ENCODE results near the gene JAKMIP1. TPM values are rescaled to one million over a fixed set of nuclear protein-coding genes. Genes with fewer than 3 reads are reported as not detected.
"Not testable (repeated sequence)": the region's sequence is repeated elsewhere in the genome, so short reads cannot be mapped to it uniquely, and the experiment has no call there.

JAKMIP1 gene
- total RNA-seq, 4 donors from 2014 or later, result not detected

GRCh38 chr4:6142935-6143602 is 57.3 kb downstream of the JAKMIP1 start:
- no peak for DNase-seq (ENCODE audit: low spot score in 2 of 2)

GRCh38 chr4:6142511-6142910 is 57.8 kb downstream of the JAKMIP1 start:
- intact Hi-C loops (cut with DNase I; ENCODE audit: low total_unique reads), result no loop called here
- TF ChIP-seq POLR2A (IDR thresholded peaks at IDR 0.05), result no peak
- TF ChIP-seq CTCF (IDR thresholded peaks at IDR 0.05), result no peak
- WGBS, 2 donors, result 88 to 91% methylated on average over 7 of the region's 7 CpGs
- no peak overlapping the region for H3K4me3 ChIP-seq (ENCODE audit: low read depth, poor library complexity, severe bottlenecking)
- DNase-seq (ENCODE audit: low spot score in 2 of 2), result no peak

More at GRCh38 chr4:6142935-6143602, 57.3 kb downstream of the JAKMIP1 start:
- WGBS, 2 donors, result 86 to 89% methylated on average over 8 of the region's 8 CpGs
- intact Hi-C loops (cut with DNase I; ENCODE audit: low total_unique reads), result no loop called here
- TF ChIP-seq CTCF (IDR thresholded peaks at IDR 0.05), result no peak
- no peak for TF ChIP-seq POLR2A (IDR thresholded peaks at IDR 0.05)
- no peak overlapping the region for H3K4me3 ChIP-seq (ENCODE audit: low read depth, poor library complexity, severe bottlenecking)

GRCh38 chr4:6141554-6141953 is 58.8 kb downstream of the JAKMIP1 start:
- TF ChIP-seq POLR2A (IDR thresholded peaks at IDR 0.05), result no peak
- TF ChIP-seq CTCF (IDR thresholded peaks at IDR 0.05), result no peak
- no peak for DNase-seq (ENCODE audit: low spot score in 2 of 2)
- H3K4me3 ChIP-seq (ENCODE audit: low read depth, poor library complexity, severe bottlenecking), result no peak overlapping the region
- intact Hi-C loops (cut with DNase I; ENCODE audit: low total_unique reads), result no loop called here
- 59 to 69% methylated on average over 9 of the region's 9 CpGs for WGBS, 2 donors

- DNase-seq (ENCODE audit: low spot score in 2 of 2); intact Hi-C loops (cut with DNase I; ENCODE audit: low total_unique reads); H3K4me3 ChIP-seq (ENCODE audit: low read depth, poor library complexity, severe bottlenecking): not testable (repeated sequence)
- 91 to 92% methylated on average over 14 of the region's 14 CpGs for WGBS, 2 donors
These were observed 59.3 kb downstream of the JAKMIP1 start for GRCh38 chr4:6141021-6141420.

GRCh38 chr4:6137747-6138135 is 62.6 kb downstream of the JAKMIP1 start:
- intact Hi-C loops (cut with DNase I; ENCODE audit: low total_unique reads), result no loop called here
- WGBS, 2 donors, result 77 to 87% methylated on average over 3 of the region's 3 CpGs
- no peak for TF ChIP-seq POLR2A (IDR thresholded peaks at IDR 0.05)
- TF ChIP-seq CTCF (IDR thresholded peaks at IDR 0.05), result no peak
- no peak for DNase-seq (ENCODE audit: low spot score in 2 of 2)
- no peak overlapping the region for H3K4me3 ChIP-seq (ENCODE audit: low read depth, poor library complexity, severe bottlenecking)

GRCh38 chr4:6137027-6137746 is 63.2 kb downstream of the JAKMIP1 start:
- WGBS, 2 donors, result 64 to 72% methylated on average over 22 of the region's 22 CpGs
- no peak for DNase-seq (ENCODE audit: low spot score in 2 of 2)
- intact Hi-C loops (cut with DNase I; ENCODE audit: low total_unique reads), result no loop called here

More at GRCh38 chr4:6137027-6137746, 63.2 kb downstream of the JAKMIP1 start:
- TF ChIP-seq POLR2A (IDR thresholded peaks at IDR 0.05) (no peak), CTCF (IDR thresholded peaks at IDR 0.05) (no peak)
- H3K4me3 ChIP-seq (ENCODE audit: low read depth, poor library complexity, severe bottlenecking), result no peak overlapping the region

All from lower leg skin (tissue), 4 donors.